Lower leg skin (tissue), 3 donors: ENCODE results near the gene LINGO4.

Experiments
- POLR2A ChIP-seq, 2 donors: fragments of 450-650 bp; IDR thresholded peaks; one replicate each; pipeline ENCODE4 v1.6.1; 2016 to 2017; ENCODE audit warnings: antibody characterized with exemption in 2 of 2, mild to moderate bottlenecking in 1 of 2, moderate library complexity in 1 of 2
- TF ChIP-seq, protein P1 (sequence below), 3 donors: fragments of 450-650 bp; IDR thresholded peaks; one replicate each; pipeline ENCODE4 v1.5.1; 2016; ENCODE audit warnings: antibody characterized with exemption in 3 of 3, mild to moderate bottlenecking in 3 of 3, moderate library complexity in 2 of 3

- TF ChIP-seq, protein P1, sequence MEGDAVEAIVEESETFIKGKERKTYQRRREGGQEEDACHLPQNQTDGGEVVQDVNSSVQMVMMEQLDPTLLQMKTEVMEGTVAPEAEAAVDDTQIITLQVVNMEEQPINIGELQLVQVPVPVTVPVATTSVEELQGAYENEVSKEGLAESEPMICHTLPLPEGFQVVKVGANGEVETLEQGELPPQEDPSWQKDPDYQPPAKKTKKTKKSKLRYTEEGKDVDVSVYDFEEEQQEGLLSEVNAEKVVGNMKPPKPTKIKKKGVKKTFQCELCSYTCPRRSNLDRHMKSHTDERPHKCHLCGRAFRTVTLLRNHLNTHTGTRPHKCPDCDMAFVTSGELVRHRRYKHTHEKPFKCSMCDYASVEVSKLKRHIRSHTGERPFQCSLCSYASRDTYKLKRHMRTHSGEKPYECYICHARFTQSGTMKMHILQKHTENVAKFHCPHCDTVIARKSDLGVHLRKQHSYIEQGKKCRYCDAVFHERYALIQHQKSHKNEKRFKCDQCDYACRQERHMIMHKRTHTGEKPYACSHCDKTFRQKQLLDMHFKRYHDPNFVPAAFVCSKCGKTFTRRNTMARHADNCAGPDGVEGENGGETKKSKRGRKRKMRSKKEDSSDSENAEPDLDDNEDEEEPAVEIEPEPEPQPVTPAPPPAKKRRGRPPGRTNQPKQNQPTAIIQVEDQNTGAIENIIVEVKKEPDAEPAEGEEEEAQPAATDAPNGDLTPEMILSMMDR (IDR thresholded peaks at IDR 0.05), result no peak
- TF ChIP-seq POLR2A (IDR thresholded peaks at IDR 0.05), result no peak
Observed at GRCh38 chr1:151823175-151823574, 18.0 kb upstream of the LINGO4 start.
